ENCODE results near the gene COX6B2.

Gene COX6B2

GRCh38 chr19:55341595-55342531 lies 12.7 kb downstream of the COX6B2 start:
- peak overlapping the region; percentile 88 for H3K4me3 ChIP-seq (ENCODE audit: low read depth, low read length)
- TF ChIP-seq HOXC10 (CRISPR knock-in tag; IDR thresholded peaks at IDR 0.05) (no peak), ZNF391 (tag by site-specific recombination; IDR thresholded peaks at IDR 0.05; ENCODE audit: borderline replicate concordance, low read depth) (0 out of 2 replicates have a peak, but pooled peaks have one; percentile 19), ZBTB10 (tag by site-specific recombination; IDR thresholded peaks at IDR 0.05) (0 out of 2 replicates have a peak, but pooled peaks have one; percentile 30), SCRT1 (tag by site-specific recombination; IDR thresholded peaks at IDR 0.05; ENCODE audit: borderline replicate concordance) (peak; percentile 85), SCRT2 (tag by site-specific recombination; IDR thresholded peaks at IDR 0.05) (peak; percentile 97), GLIS1 (tag by site-specific recombination; IDR thresholded peaks at IDR 0.05) (peak; percentile 40; the same call in 1 of the 2 replicates), ZSCAN16 (tag by site-specific recombination; IDR thresholded peaks at IDR 0.05) (no peak), ZXDB (tag by site-specific recombination; IDR thresholded peaks at IDR 0.05) (peak; percentile 27; the same call in 1 of the 2 replicates)
- TF ChIP-seq, protein P1, sequence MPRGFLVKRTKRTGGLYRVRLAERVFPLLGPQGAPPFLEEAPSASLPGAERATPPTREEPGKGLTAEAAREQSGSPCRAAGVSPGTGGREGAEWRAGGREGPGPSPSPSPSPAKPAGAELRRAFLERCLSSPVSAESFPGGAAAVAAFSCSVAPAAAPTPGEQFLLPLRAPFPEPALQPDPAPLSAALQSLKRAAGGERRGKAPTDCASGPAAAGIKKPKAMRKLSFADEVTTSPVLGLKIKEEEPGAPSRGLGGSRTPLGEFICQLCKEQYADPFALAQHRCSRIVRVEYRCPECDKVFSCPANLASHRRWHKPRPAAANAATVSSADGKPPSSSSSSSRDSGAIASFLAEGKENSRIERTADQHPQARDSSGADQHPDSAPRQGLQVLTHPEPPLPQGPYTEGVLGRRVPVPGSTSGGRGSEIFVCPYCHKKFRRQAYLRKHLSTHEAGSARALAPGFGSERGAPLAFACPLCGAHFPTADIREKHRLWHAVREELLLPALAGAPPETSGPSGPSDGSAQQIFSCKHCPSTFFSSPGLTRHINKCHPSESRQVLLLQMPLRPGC (tag by site-specific recombination; IDR thresholded peaks at IDR 0.05) = no peak
- no peaks in the 10 kb centered on the region for H3K9me3 ChIP-seq (ENCODE audit: control insufficient read depth, insufficient read depth, low read depth, low read length)
- H3K36me3 ChIP-seq (ENCODE audit: control insufficient read depth in 2 of 2, insufficient read depth in 1 of 2, low read length in 2 of 2) = peaks cover 3 to 49% of the 10 kb centered on the region in 2 experiments
- ChIA-PET POLR2A (interaction anchor here (0.5 to 1.3 kb wide), 4 partner anchors 8 to 196 kb away, joined by 3 to 4 read pairs (median 4); no protein-coding TSS in a partner anchor), CTCF (no interaction called here)
- peak overlapping the region; percentile 53; the same call in 1 of the 2 replicates for H3K27ac ChIP-seq (ENCODE audit: extremely low read depth, low read depth, low read length)
- peaks cover 16% of the 10 kb centered on the region for H3K4me1 ChIP-seq (ENCODE audit: control insufficient read depth, insufficient read depth, low read length)

- H3K4me3 ChIP-seq (ENCODE audit: low read depth, low read length) = peak overlapping the region; percentile 88
- H3K4me1 ChIP-seq (ENCODE audit: control insufficient read depth, insufficient read depth, low read length) = peaks cover 16% of the 10 kb centered on the region
- ChIA-PET POLR2A (interaction anchor here (0.5 to 1.3 kb wide), 9 partner anchors 8 to 313 kb away, joined by 3 to 7 read pairs (median 3); no protein-coding TSS in a partner anchor), CTCF (no interaction called here)
- peaks cover 3 to 46% of the 10 kb centered on the region in 2 experiments for H3K36me3 ChIP-seq (ENCODE audit: control insufficient read depth in 2 of 2, insufficient read depth in 1 of 2, low read length in 2 of 2)
- TF ChIP-seq ZNF248 (tag by site-specific recombination; IDR thresholded peaks at IDR 0.05) (no peak), IKZF3 (tag by site-specific recombination; IDR thresholded peaks at IDR 0.05) (peak; percentile 33; the same call in 1 of the 2 replicates), ZNF473 (tag by site-specific recombination; IDR thresholded peaks at IDR 0.05) (no peak), ZNF398 (tag by site-specific recombination; IDR thresholded peaks at IDR 0.05) (peak; percentile 93), KLF1 (tag by site-specific recombination; IDR thresholded peaks at IDR 0.05) (peak; percentile 20; the same call in 1 of the 2 replicates), SP2 (tag by site-specific recombination; IDR thresholded peaks at IDR 0.05) (peak; percentile 72), ZNF394 (tag by site-specific recombination; IDR thresholded peaks at IDR 0.05; ENCODE audit: borderline replicate concordance) (no peak), ZNF341 (tag by site-specific recombination; IDR thresholded peaks at IDR 0.05; ENCODE audit: low read depth) (0 out of 2 replicates have a peak, but pooled peaks have one; percentile 3), ZNF292 (tag by site-specific recombination; IDR thresholded peaks at IDR 0.05; ENCODE audit: borderline replicate concordance, low read depth) (no peak), ZNF24 (tag by site-specific recombination; IDR thresholded peaks at IDR 0.05) (no peak), ZNF488 (tag by site-specific recombination; IDR thresholded peaks at IDR 0.05) (no peak)
- H3K27ac ChIP-seq (ENCODE audit: extremely low read depth, low read depth, low read length) = peak overlapping the region; percentile 89
- no peaks in the 10 kb centered on the region for H3K9me3 ChIP-seq (ENCODE audit: control insufficient read depth, insufficient read depth, low read depth, low read length)
Measured at GRCh38 chr19:55341171-55341588, 13.3 kb downstream of the COX6B2 start.

Measured in HEK293 (cell line).